Keratinocyte (primary cell): ENCODE measurements around the gene GARIN3. TPM values are rescaled to one million over a fixed set of nuclear protein-coding genes. Genes with fewer than 3 reads are reported as not detected.

ENCODE experiments used
- DNase-seq: peaks from one replicate; pipeline ENCODE4 v3.0.0-alpha.2; 2011; ENCODE audit warnings: low read depth, missing footprints, low spot score
- FAIRE-seq: peaks from 2 replicates; lab custom pipeline; 2011; peaks lifted over from hg19 to GRCh38; lab: Jason Lieb, UNC
- H2AFZ ChIP-seq: 2 replicates; pipeline ENCODE4 v1.6.0; 2012; ENCODE audit warnings: low read length, control low read depth, inconsistent platforms; ENCODE audit not compliant: control insufficient read depth
- H3K27ac ChIP-seq: 2 replicates; pipeline ENCODE4 v1.5.1; 2011; ENCODE audit warnings: low read length; ENCODE audit not compliant: control insufficient read depth, insufficient read depth
- H3K27me3 ChIP-seq: 3 replicates; pipeline ENCODE4 v1.6.0; 2011; ENCODE audit warnings: low read length; ENCODE audit not compliant: control insufficient read depth, insufficient read depth; ENCODE audit errors: extremely low read depth
- H3K36me3 ChIP-seq, 2 experiments: 2 replicates in 1 of 2; 3 replicates in 1 of 2; pipeline ENCODE4 v1.5.1; 2011; ENCODE audit warnings: low read length in 2 of 2, mild to moderate bottlenecking in 1 of 2; ENCODE audit not compliant: control insufficient read depth in 2 of 2, insufficient read depth in 2 of 2; ENCODE audit errors: extremely low read depth in 1 of 2
- H3K4me1 ChIP-seq: 3 replicates; pipeline ENCODE4 v1.5.1; 2011; ENCODE audit warnings: low read length; ENCODE audit not compliant: control insufficient read depth, insufficient read depth; ENCODE audit errors: extremely low read depth
- H3K4me2 ChIP-seq: 3 replicates; pipeline ENCODE4 v1.6.0; 2011; ENCODE audit warnings: low read depth, low read length; ENCODE audit not compliant: control insufficient read depth, insufficient read depth; ENCODE audit errors: extremely low read depth
- H3K4me3 ChIP-seq, 3 experiments: fragments of 200-600 bp in 1 of 3; sonication (generic) in 1 of 3; 2 replicates in 2 of 3; 3 replicates in 1 of 3; pipeline ENCODE4 v1.5.1; 2011 to 2016; ENCODE audit warnings: low read length in 3 of 3, mild to moderate bottlenecking in 3 of 3, control low read depth in 2 of 3, inconsistent platforms in 1 of 3, low read depth in 1 of 3, mixed read lengths in 1 of 3, mixed run types in 1 of 3, moderate library complexity in 1 of 3; ENCODE audit not compliant: control insufficient read depth in 2 of 3, insufficient read depth in 2 of 3; ENCODE audit errors: extremely low read depth in 1 of 3
- H3K79me2 ChIP-seq: 2 replicates; pipeline ENCODE4 v1.6.0; 2012; ENCODE audit warnings: low read length; ENCODE audit not compliant: control insufficient read depth, insufficient read depth
- H3K9ac ChIP-seq: 3 replicates; pipeline ENCODE4 v1.6.0; 2011; ENCODE audit warnings: low read length; ENCODE audit not compliant: control insufficient read depth, insufficient read depth; ENCODE audit errors: extremely low read depth
- H3K9me1 ChIP-seq: 3 replicates; pipeline ENCODE4 v1.6.0; 2011; ENCODE audit warnings: low read length; ENCODE audit not compliant: control insufficient read depth, insufficient read depth; ENCODE audit errors: extremely low read depth
- H3K9me3 ChIP-seq: 2 replicates; pipeline ENCODE4 v1.5.1; 2012; ENCODE audit warnings: low read depth, low read length; ENCODE audit not compliant: control insufficient read depth
- H4K20me1 ChIP-seq: 3 replicates; pipeline ENCODE4 v1.6.0; 2011; ENCODE audit warnings: low read length; ENCODE audit not compliant: control insufficient read depth, insufficient read depth; ENCODE audit errors: extremely low read depth
- EZH2 ChIP-seq: IDR thresholded peaks from one replicate; pipeline ENCODE4 v1.6.1; 2012; ENCODE audit warnings: inconsistent platforms, mild to moderate bottlenecking, low read length, moderate library complexity
- dilution Hi-C: fragments of 300-500 bp; cut with MboI; formaldehyde crosslinking; loops from one replicate; pipeline ENCODE4 v1.7.0; 2020; ENCODE audit warnings: low sequenced_read_pairs; ENCODE audit not compliant: extremely low pct_ligation_motif_present
- polyA plus RNA-seq, 5 experiments: library from polyadenylated mRNA; depleted of rRNA in 3 of 5; stranded (reverse) in 3 of 5; stranded (forward) in 1 of 5; unstranded in 1 of 5; fragments of >200 nt; gene quantifications; 1 replicate in 1 of 5; 2 replicates in 3 of 5; 3 replicates in 1 of 5; pipeline versions ENCODE4 v1.2.1 to v1.2.3, GENCODE V29; 2011 to 2012; ENCODE audit warnings: missing spikeins in 2 of 5, low read depth in 1 of 5, low replicate concordance in 1 of 5
- TF ChIP-seq, protein P1 (sequence below), 3 experiments: IDR thresholded peaks in 1 of 3; conservative IDR thresholded peaks in 1 of 3; optimal IDR thresholded peaks in 1 of 3; 2 replicates in 2 of 3; 3 replicates in 1 of 3; pipeline versions ENCODE3 to v1.5.1; 2011; ENCODE audit warnings: low read length in 3 of 3, mild to moderate bottlenecking in 3 of 3, moderate library complexity in 2 of 3, control low read depth in 1 of 3, inconsistent platforms in 1 of 3; ENCODE audit not compliant: insufficient read depth in 2 of 3; ENCODE audit errors: extremely low read depth in 1 of 3

GARIN3 gene
- polyA plus RNA-seq, 1 donor (not counting 4 experiments of a cell fraction or from before 2014, with no cell fraction given): not detected

DNA sequence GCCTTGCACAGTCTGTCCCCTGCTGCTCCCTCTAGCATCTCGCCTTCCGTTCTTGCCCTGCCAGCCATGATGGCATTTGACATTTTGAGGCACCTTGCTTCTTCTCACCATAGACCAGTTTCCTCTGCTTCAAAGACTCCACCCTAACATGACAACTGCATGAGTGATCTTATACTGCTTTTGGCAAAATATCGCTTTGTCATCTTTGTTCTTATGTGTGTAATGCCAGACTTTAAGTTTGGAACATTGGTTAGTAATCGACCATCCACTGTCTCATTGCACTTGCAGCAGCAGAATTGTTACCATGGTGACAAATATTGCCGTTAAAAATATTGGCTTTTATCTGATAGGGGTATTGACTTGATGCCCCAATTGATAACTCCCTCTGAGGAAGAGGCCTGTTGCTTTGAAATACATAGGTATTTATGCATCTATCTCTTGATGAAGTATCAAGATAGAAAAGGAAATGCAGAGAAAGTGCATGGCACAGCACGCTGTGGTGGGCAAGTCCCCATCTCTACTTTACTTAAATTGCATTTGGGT, 6.8 kb downstream of the GARIN3 start:
- Histone ChIP-seq H3K4me1 (no peaks in the 10 kb centered on the region), H4K20me1 (no peaks in the 10 kb centered on the region), H3K4me3 (no peak overlapping the region), H3K36me3 (no peaks in the 10 kb centered on the region), H3K27ac (no peak overlapping the region), H3K9ac (no peak overlapping the region), H3K4me2 (no peak overlapping the region), H3K27me3 (no peaks in the 10 kb centered on the region), H3K79me2 (no peaks in the 10 kb centered on the region), H3K9me3 (no peaks in the 10 kb centered on the region), H2AFZ (no peak overlapping the region), H3K9me1 (no peaks in the 10 kb centered on the region)
- FAIRE-seq: no peak
- DNase-seq: no peak
- TF ChIP-seq, protein P1, sequence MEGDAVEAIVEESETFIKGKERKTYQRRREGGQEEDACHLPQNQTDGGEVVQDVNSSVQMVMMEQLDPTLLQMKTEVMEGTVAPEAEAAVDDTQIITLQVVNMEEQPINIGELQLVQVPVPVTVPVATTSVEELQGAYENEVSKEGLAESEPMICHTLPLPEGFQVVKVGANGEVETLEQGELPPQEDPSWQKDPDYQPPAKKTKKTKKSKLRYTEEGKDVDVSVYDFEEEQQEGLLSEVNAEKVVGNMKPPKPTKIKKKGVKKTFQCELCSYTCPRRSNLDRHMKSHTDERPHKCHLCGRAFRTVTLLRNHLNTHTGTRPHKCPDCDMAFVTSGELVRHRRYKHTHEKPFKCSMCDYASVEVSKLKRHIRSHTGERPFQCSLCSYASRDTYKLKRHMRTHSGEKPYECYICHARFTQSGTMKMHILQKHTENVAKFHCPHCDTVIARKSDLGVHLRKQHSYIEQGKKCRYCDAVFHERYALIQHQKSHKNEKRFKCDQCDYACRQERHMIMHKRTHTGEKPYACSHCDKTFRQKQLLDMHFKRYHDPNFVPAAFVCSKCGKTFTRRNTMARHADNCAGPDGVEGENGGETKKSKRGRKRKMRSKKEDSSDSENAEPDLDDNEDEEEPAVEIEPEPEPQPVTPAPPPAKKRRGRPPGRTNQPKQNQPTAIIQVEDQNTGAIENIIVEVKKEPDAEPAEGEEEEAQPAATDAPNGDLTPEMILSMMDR (optimal IDR thresholded peaks at IDR 0.05 in 1 of 3, IDR thresholded peaks at IDR 0.05 in 1 of 3, conservative IDR thresholded peaks at IDR 0.05 in 1 of 3; ENCODE audit: extremely low read depth in 1 of 3, insufficient read depth in 2 of 3, low read length in 3 of 3): no peak
- TF ChIP-seq EZH2: no peak
- dilution Hi-C loops: no loop called here

DNA sequence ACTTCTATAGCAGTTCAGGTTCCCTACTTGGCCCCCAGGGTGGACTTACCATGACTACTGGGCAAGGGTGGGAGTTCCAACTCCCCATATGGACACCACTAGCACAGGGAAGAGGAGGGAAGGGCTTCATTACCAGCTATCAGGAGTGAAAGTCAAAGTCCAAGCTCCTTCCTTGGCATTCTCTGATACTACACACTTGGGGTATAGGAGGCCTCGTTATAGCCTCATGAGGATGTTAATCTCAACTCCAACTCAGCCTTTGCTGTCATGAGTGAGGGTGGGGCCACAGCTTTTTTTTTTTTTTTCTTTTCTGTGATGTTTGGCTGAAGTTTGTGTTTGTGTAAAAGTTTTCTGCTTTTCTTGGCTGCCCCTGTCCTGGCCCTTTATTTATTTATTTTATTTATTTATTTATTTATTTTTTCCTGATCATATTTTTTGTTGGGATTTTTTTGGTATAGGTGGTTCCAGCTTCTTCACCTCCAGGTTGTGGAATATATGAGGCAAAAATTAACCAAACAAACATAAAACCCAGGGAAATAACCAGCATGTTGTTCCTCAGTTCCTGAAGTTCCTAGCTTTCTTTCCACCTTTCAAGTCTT, 8.7 kb downstream of the GARIN3 start:
- no peaks in the 10 kb centered on the region for H3K9me3 ChIP-seq
- no peaks in the 10 kb centered on the region for H3K79me2 ChIP-seq
- H3K36me3 ChIP-seq: no peaks in the 10 kb centered on the region
- H3K27ac ChIP-seq: no peak overlapping the region
- H3K9me1 ChIP-seq: no peaks in the 10 kb centered on the region
- no peak overlapping the region for H2AFZ ChIP-seq
- no peaks in the 10 kb centered on the region for H4K20me1 ChIP-seq
- H3K4me1 ChIP-seq: no peaks in the 10 kb centered on the region
- H3K4me3 ChIP-seq: no peak overlapping the region
- DNase-seq (no peak), FAIRE-seq (no peak)
- TF ChIP-seq, protein P1 (optimal IDR thresholded peaks at IDR 0.05 in 1 of 3, IDR thresholded peaks at IDR 0.05 in 1 of 3, conservative IDR thresholded peaks at IDR 0.05 in 1 of 3; ENCODE audit: extremely low read depth in 1 of 3, insufficient read depth in 2 of 3, low read length in 3 of 3): no peak
- H3K27me3 ChIP-seq: no peaks in the 10 kb centered on the region
- H3K9ac ChIP-seq: no peak overlapping the region
- no peak overlapping the region for H3K4me2 ChIP-seq
- dilution Hi-C loops: no loop called here
